Endothelial cell of umbilical vein (primary cell): ENCODE results near the gene OR4E2. TPM values are rescaled to one million over a fixed set of nuclear protein-coding genes. Genes with fewer than 3 reads are reported as not detected.

ENCODE experiments used
- BruUV-seq: library from RNA; stranded (reverse); fragments of 400-500 nt; replicated peaks from 2 replicates; lab custom pipeline; 2021; lab: Mats Ljungman, UMichigan
- CTCF ChIA-PET: fragments of 300-600, 350-600 bp; sonication (Branson Sonifier 250); formaldehyde crosslinking; loops from one replicate; lab custom pipeline; 2021; ENCODE audit warnings: antibody characterized with exemption, inconsistent platforms; lab: Charles Lee
- POLR2A ChIA-PET: fragments of 300-600, 350-600 bp; sonication (Branson Sonifier 250); formaldehyde crosslinking; loops from one replicate; lab custom pipeline; 2021; ENCODE audit warnings: antibody characterized with exemption, inconsistent platforms; lab: Charles Lee
- DNase-seq: peaks from one replicate; pipeline ENCODE4 v3.0.0-alpha.2; 2011; ENCODE audit warnings: low read depth, low spot score
- FAIRE-seq: peaks from 2 replicates; lab custom pipeline; 2011; peaks lifted over from hg19 to GRCh38; lab: Jason Lieb, UNC
- H2AFZ ChIP-seq: 2 replicates; pipeline ENCODE4 v1.6.0; 2012; ENCODE audit warnings: low read depth, low read length, control low read depth, inconsistent platforms
- H3K27ac ChIP-seq: 2 replicates; pipeline ENCODE4 v1.5.1; 2011; ENCODE audit warnings: low read depth, mild to moderate bottlenecking, control low read depth, low read length, moderate library complexity; ENCODE audit not compliant: insufficient read depth
- H3K27me3 ChIP-seq, 2 experiments: 2 replicates each; pipeline versions ENCODE4 v1.6.0 to v1.6.1; 2011; ENCODE audit warnings: low read length in 2 of 2, mixed read lengths in 1 of 2; ENCODE audit not compliant: control insufficient read depth in 2 of 2, insufficient read depth in 2 of 2
- H3K36me3 ChIP-seq, 2 experiments: 2 replicates in 1 of 2; 3 replicates in 1 of 2; pipeline ENCODE4 v1.5.1; 2011; ENCODE audit warnings: low read length in 2 of 2, mild to moderate bottlenecking in 1 of 2, moderate library complexity in 1 of 2; ENCODE audit not compliant: control insufficient read depth in 2 of 2, insufficient read depth in 2 of 2; ENCODE audit errors: extremely low read depth in 1 of 2
- H3K4me1 ChIP-seq: 3 replicates; pipeline ENCODE4 v1.5.1; 2011; ENCODE audit warnings: mild to moderate bottlenecking, low read length; ENCODE audit not compliant: control insufficient read depth, insufficient read depth; ENCODE audit errors: extremely low read depth
- H3K4me2 ChIP-seq: 2 replicates; pipeline ENCODE4 v1.6.1; 2011; ENCODE audit warnings: low read length, control low read depth, mixed read lengths; ENCODE audit not compliant: insufficient read depth
- H3K4me3 ChIP-seq, 3 experiments: fragments of 200-600 bp in 1 of 3; sonication (generic), shearing (Covaris generic) in 1 of 3; replicated peaks in 1 of 3; 2 replicates each; pipeline ENCODE4 v1.5.1; 2011 to 2016; ENCODE audit warnings: control low read depth in 3 of 3, low read length in 3 of 3, mild to moderate bottlenecking in 2 of 3, inconsistent platforms in 1 of 3, low read depth in 1 of 3, moderate library complexity in 1 of 3; ENCODE audit not compliant: insufficient read depth in 1 of 3
- H3K79me2 ChIP-seq: 2 replicates; pipeline ENCODE4 v1.6.0; 2012; ENCODE audit warnings: low read length, inconsistent platforms; ENCODE audit not compliant: control insufficient read depth, insufficient read depth
- H3K9ac ChIP-seq: replicated peaks from 2 replicates; pipeline ENCODE3; 2011; ENCODE audit warnings: low read length, control low read depth; ENCODE audit not compliant: insufficient read depth; ENCODE audit errors: extremely low read depth
- H3K9me1 ChIP-seq: replicated peaks from 3 replicates; pipeline ENCODE4 v1.6.0; 2011; ENCODE audit warnings: mild to moderate bottlenecking, low read length; ENCODE audit not compliant: control insufficient read depth, insufficient read depth; ENCODE audit errors: extremely low read depth
- H3K9me3 ChIP-seq: replicated peaks from 2 replicates; pipeline ENCODE4 v1.5.1; 2012; ENCODE audit warnings: low read length, inconsistent platforms; ENCODE audit not compliant: control insufficient read depth, insufficient read depth
- H4K20me1 ChIP-seq: replicated peaks from 2 replicates; pipeline ENCODE3; 2011; ENCODE audit warnings: mild to moderate bottlenecking, low read length; ENCODE audit not compliant: control insufficient read depth, insufficient read depth; ENCODE audit errors: extremely low read depth
- CTCF ChIP-seq, 2 donors: IDR thresholded peaks; 1 replicate in 1 of 2; 2 replicates in 1 of 2; pipeline ENCODE4 v1.5.1; 2011; ENCODE audit warnings: low read length in 2 of 2, mild to moderate bottlenecking in 2 of 2, moderate library complexity in 2 of 2, control low read depth in 1 of 2, inconsistent platforms in 1 of 2, low read depth in 1 of 2; ENCODE audit not compliant: insufficient read depth in 1 of 2; ENCODE audit errors: extremely low read depth in 1 of 2
- EZH2 ChIP-seq: IDR thresholded peaks from 2 replicates; pipeline ENCODE4 v1.6.1; 2012; ENCODE audit warnings: borderline replicate concordance, low read depth, mild to moderate bottlenecking, moderate library complexity, low read length, inconsistent platforms; ENCODE audit not compliant: severe bottlenecking
- FOS ChIP-seq: IDR thresholded peaks from 2 replicates; pipeline ENCODE4 v1.6.1; 2011; ENCODE audit warnings: mild to moderate bottlenecking, low read length, moderate library complexity, borderline replicate concordance; ENCODE audit not compliant: insufficient read depth
- GATA2 ChIP-seq: IDR thresholded peaks from 2 replicates; pipeline ENCODE4 v1.7.0; 2011; ENCODE audit warnings: low read depth, mild to moderate bottlenecking, moderate library complexity, mixed read lengths, low read length; ENCODE audit not compliant: insufficient read length, insufficient read depth
- JUN ChIP-seq: IDR thresholded peaks from 2 replicates; pipeline ENCODE4 v1.6.1; 2011; ENCODE audit warnings: borderline replicate concordance, low read depth; ENCODE audit not compliant: insufficient read length, insufficient read depth
- MAX ChIP-seq: IDR thresholded peaks from 2 replicates; pipeline ENCODE4 v1.6.1; 2011; ENCODE audit not compliant: insufficient read depth, insufficient read length
- MYC ChIP-seq: IDR thresholded peaks from one replicate; pipeline ENCODE4 v1.6.1; 2011; ENCODE audit warnings: mild to moderate bottlenecking, low read depth, low read length
- POLR2A ChIP-seq: IDR thresholded peaks from 2 replicates; pipeline ENCODE4 v1.6.1; 2012; ENCODE audit warnings: low read depth, mild to moderate bottlenecking, control low read depth, low read length
- POLR2AphosphoS5 ChIP-seq: IDR thresholded peaks from 2 replicates; pipeline ENCODE4 v1.6.1; 2012; ENCODE audit warnings: low read depth, mild to moderate bottlenecking, control low read depth, low read length, moderate library complexity; ENCODE audit not compliant: insufficient read depth
- dilution Hi-C: fragments of 300-500 bp; cut with MboI; formaldehyde crosslinking; loops from one replicate; pipeline ENCODE4 v1.15.0; 2019; ENCODE audit warnings: low sequenced_read_pairs; ENCODE audit not compliant: extremely low pct_ligation_motif_present
- intact Hi-C: fragments of 100-400 bp; cut with micrococcal nuclease; formaldehyde crosslinking; loops from one replicate; pipeline ENCODE4 v1.10.0; 2022
- polyA plus RNA-seq, 4 experiments: library from polyadenylated mRNA; depleted of rRNA in 3 of 4; stranded (reverse) in 3 of 4; unstranded in 1 of 4; fragments of >200 nt; gene quantifications; 2 replicates each; pipeline versions ENCODE4 v1.2.1 to v1.2.3, GENCODE V29; 2011 to 2012; ENCODE audit warnings: missing spikeins in 1 of 4
- total RNA-seq: library from RNA; stranded (reverse); gene quantifications from 2 replicates; pipeline ENCODE4 v1.2.3, GENCODE V29; 2021

Gene OR4E2
- total and polyA plus RNA-seq, 2 donors (not counting 3 experiments of a cell fraction or from before 2014, with no cell fraction given): not detected

- TF ChIP-seq MAX: no peak
- TF ChIP-seq CTCF (IDR thresholded peaks at IDR 0.05; ENCODE audit: extremely low read depth in 1 of 2, insufficient read depth in 1 of 2, low read depth in 1 of 2, low read length in 2 of 2): no peak
- no peak for TF ChIP-seq MYC
- no peak for TF ChIP-seq POLR2AphosphoS5
- TF ChIP-seq JUN: no peak
- no peak for TF ChIP-seq EZH2
- TF ChIP-seq POLR2A: no peak
- TF ChIP-seq FOS: no peak
- no peak for TF ChIP-seq GATA2
- Histone ChIP-seq H3K4me2 (no peak within 1 kb of the TSS), H3K27me3 (no peaks in the 10 kb centered on the region), H3K36me3 (no peaks in the 10 kb centered on the region), H3K9me3 (no peaks in the 10 kb centered on the region), H3K9me1 (no peaks in the 10 kb centered on the region), H2AFZ (no peak within 1 kb of the TSS), H3K4me1 (peaks cover 6% of the 10 kb centered on the region), H3K9ac (no peak within 1 kb of the TSS), H4K20me1 (no peaks in the 10 kb centered on the region), H3K4me3 (no peak within 1 kb of the TSS), H3K27ac (no peak within 1 kb of the TSS), H3K79me2 (no peaks in the 10 kb centered on the region)
- no TSS peak for BruUV-seq
- DNase-seq: no peak
- dilution Hi-C loops (no loop called here), intact Hi-C loops (no loop called here)
- no peak for FAIRE-seq
- ChIA-PET CTCF (no interaction called here), POLR2A (no interaction called here)
Observed at GRCh38 chr14:21673718-21674117, 20.1 kb downstream of the OR4E2 start, which contains the start of gene OR4E1. Gene OR4E1 (minus strand): TSS chr14:21673818. CDS start chr14:21670935, 2,883 bp downstream.
